Occipital lobe (tissue), 2 donors: ENCODE measurements around the gene ATG9A. TPM values are rescaled to one million over a fixed set of nuclear protein-coding genes. Genes with fewer than 3 reads are reported as not detected.

Experiments used
- DNase-seq: peaks from one replicate; lab custom pipeline; 2025; lab: John Stamatoyannopoulos, UW
- total RNA-seq: library from RNA; depleted of rRNA; stranded (reverse); fragments of >200 nt; gene quantifications from one replicate; pipeline ENCODE4 v1.2.3, GENCODE V29; 2014

Gene ATG9A
- total RNA-seq, 1 donor from 2014 or later, result 24.5 TPM

DNA sequence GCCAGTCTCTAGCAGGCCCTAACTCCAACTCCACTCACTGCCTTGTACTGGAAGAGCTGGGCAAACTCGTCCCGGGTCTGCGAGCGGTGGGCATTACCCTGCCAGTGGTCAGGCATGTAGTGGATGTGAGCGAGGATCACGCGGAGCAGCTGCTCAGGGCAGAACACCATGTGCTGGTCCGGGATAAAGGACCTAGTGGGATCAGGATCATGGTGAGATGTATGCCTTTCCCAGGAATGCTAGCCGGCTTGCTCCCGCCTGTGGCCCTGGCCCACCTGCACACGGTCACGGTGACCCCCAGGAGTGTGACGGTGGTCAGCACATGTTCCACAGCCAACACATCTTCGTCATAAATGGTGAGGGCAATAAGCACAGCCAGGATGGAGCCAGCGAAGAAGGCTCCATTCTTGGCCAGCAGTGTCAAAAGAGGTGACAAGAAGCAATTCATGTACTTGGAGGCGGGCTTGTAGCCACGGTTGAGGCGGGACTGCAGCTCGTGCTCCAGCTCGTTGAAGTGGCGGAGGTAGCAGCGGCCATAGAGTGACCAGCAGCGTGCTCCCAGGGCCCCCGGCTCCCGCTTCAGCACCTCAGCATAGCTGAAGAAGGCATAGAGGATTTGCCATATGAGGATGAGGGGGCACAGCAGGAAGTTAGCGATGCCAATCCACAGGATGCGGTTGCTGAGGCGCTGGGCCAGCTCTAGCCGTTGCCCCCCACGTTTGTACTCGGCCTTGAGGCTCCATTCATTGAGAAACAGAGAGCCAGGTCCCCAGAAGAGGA is 5.4 kb downstream of the ATG9A start:
- DNase-seq, result no peak

- DNase-seq, result no peak
These were observed 7.4 kb downstream of the ATG9A start for GRCh38 chr2:219221957-219222518.

GRCh38 chr2:219220652-219221402 is 8.6 kb downstream of the ATG9A start:
- no peak for DNase-seq

GRCh38 chr2:219219784-219220532 is 9.5 kb downstream of the ATG9A start:
- DNase-seq, result no peak

GRCh38 chr2:219218732-219219701 is 10.4 kb downstream of the ATG9A start, which contains the start of gene ABCB6:
TSS of gene ABCB6 (minus strand) at chr2:219218958. CDS start at chr2:219218673, 285 bp downstream.
- DNase-seq, result peak; percentile 97

DNA sequence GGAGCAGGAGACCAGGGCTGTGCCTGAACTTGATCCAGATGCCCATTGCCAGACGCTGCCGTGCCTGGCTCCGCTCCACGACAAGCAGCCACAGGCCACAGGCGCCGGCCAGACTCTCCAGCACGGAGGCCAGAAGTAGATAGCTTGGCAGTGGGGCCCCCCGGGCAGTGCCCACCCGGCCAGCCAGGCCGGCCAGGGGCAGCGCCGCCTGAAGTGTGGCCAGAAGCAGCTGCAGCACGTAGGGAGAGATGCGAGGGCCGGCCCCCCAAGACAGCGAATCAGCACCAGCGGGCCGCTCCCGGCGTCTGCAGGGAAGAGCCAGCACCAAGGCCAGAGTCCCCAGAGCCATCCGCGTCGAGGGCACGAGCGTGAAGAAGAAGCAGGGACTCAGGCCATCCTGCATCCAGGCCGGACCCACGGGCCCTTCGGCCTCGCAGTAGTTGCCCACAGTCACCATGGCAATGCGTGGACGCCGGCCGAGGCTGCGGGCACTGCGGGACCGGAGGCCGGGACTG is 11.2 kb downstream of the ATG9A start:
- peak; percentile 77 for DNase-seq

DNA sequence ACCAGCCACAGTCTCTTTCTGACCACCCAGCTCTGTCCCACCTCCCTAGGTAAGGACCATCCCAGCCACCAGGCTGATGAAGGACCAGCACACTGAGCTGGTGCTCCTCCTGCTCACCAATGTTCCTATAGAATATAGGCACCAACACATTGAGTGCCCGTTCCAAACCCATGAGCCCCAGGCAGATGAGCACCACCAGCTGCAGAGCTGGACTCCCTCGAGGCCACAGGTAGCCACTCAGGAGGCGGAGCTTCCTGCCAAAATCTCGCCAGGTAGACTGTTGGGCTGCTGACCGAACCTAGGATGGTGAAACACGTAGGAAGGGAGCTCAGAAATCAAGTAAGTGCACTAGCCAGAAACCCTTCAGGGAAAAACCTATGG is 12.9 kb downstream of the ATG9A start:
- no peak for DNase-seq

- DNase-seq, result no peak
These were observed 13.4 kb downstream of the ATG9A start for GRCh38 chr2:219215871-219216534.

DNA sequence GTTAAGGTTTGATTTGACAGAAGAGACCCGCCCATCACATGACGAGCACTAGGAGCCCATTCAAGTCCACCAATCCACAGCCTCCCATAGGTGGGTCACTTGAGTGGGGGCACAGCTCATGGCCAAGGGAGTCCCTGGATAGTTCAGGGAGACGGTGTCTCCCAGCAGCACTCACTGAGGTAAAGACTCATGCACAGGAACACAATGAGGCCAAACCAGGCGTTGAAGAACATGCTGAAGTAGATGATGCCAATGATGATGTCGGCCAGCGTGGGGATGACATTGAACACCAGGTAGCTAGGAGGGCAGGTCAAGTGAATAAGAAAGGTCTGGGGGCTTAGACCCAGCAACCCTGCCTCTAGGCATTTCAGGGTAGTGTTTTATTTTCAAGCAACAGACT is 14.7 kb downstream of the ATG9A start:
- no peak for DNase-seq

DNA sequence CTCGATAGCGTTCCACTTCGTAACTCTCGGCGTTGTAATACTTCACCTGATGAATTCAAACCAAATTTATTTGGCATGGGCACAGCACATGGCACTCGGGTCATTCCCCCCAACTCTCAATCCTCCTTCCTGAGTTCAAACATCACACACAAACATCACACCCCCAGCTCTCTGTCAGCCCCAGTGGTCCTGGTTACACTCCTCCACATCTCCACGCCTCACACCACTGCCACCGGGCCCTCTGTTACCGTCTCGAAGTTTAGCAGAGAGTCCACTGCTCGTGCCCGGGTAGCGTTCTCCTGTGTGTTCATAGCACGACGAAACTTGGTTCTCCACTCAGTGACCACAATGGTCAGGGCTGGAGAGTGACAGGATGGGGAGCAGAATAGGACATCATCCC is 15.3 kb downstream of the ATG9A start:
- no peak for DNase-seq

DNA sequence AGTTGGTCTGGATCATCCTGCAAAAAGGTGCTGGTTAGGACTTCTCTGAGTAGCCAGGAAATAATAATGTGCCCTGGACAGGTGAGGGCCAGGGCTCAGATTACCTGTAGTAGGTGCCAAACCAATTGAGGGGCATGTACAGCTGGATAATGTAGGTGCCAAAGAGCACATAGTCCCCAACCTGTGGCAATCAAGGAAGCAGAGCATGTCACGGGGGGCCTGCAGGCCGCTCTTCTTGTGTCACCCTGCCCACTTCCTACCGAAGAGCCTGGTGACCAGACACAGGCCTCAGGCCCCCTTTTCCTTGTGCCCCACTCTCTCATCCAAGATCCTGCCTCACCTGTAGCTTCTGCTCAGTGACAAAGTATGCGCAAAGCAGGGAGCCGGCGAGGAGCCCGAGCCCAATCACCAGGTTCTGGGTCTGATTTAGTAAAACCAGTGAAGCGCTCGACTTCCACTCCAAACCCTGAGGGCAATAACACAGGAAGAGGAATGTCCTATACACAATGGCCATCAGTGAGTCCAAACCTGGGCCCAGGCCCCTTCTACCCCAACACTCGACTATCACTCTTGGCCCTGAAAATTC is 15.9 kb downstream of the ATG9A start:
- no peak for DNase-seq

GRCh38 chr2:219213026-219213415 is 16.4 kb downstream of the ATG9A start:
- no peak for DNase-seq

GRCh38 chr2:219210886-219211362 is 18.5 kb downstream of the ATG9A start:
- DNase-seq, result no peak

DNA sequence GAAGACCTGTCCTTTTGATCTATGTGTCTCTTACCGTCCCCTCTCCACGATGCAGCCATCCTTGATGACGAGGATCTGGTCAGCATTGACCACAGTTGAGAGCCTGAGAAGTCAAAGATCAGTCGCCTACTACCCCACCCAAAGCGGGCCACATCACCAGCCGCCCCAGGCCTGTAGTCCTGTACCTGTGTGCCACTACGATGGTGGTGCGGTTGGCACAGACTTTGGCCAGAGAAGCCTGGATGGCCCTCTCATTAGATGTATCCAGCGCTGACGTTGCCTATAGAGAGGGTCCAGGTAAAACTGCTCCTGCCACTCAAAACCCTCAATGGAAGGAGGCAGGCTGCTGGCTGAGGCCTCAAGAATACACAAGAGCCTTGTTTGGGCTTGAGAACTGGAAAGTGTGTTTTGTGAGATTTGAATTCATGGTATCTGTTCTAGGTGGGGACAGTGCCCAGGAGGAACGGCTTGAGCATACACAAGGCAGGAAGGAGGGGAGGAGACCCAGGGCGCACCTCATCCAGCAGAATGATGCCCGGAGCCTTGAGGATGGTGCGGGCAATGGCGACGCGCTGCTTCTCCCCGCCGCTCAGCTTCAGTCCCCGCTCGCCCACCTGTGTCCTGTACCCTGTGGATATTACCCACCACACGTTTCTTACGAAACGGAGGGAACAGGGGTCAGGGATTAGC is 19.1 kb downstream of the ATG9A start:
- no peak for DNase-seq

GRCh38 chr2:219209236-219210195 is 19.9 kb downstream of the ATG9A start:
- DNase-seq, result no peak

- no peak for DNase-seq
These were observed 21.3 kb downstream of the ATG9A start for GRCh38 chr2:219207884-219208740.
